ENCODE data around the gene ARRB1. TPM values are rescaled to one million over a fixed set of nuclear protein-coding genes. Genes with fewer than 3 reads are reported as not detected.

Gene ARRB1
- total RNA-seq, 1 experiment from 2014 or later = 90.1 TPM

- no peak for TF ChIP-seq MYBL2 (CRISPR knock-in tag; IDR thresholded peaks at IDR 0.05)
- no peak for TF ChIP-seq ZNF263 (CRISPR knock-in tag; IDR thresholded peaks at IDR 0.05; ENCODE audit: low read depth)
- no peak for TF ChIP-seq NFYB (CRISPR knock-in tag; conservative IDR thresholded peaks at IDR 0.05; ENCODE audit: low read depth)
- no peak for TF ChIP-seq TEAD4 (CRISPR knock-in tag; IDR thresholded peaks at IDR 0.05)
- no peak for TF ChIP-seq FOXP1 (CRISPR knock-in tag; IDR thresholded peaks at IDR 0.05; ENCODE audit: borderline replicate concordance)
- no peak for TF ChIP-seq OVOL2 (CRISPR knock-in tag; IDR thresholded peaks at IDR 0.05; ENCODE audit: borderline replicate concordance)
- TF ChIP-seq E2F5 (CRISPR knock-in tag; IDR thresholded peaks at IDR 0.05) = no peak
- TF ChIP-seq ZNF423 (CRISPR knock-in tag; IDR thresholded peaks at IDR 0.05) = no peak
- no peak for TF ChIP-seq CDX4 (CRISPR knock-in tag; IDR thresholded peaks at IDR 0.05; ENCODE audit: borderline replicate concordance)
- TF ChIP-seq ERG (CRISPR knock-in tag; IDR thresholded peaks at IDR 0.05) = no peak
- TF ChIP-seq NFE2L1 (CRISPR knock-in tag; IDR thresholded peaks at IDR 0.05) = no peak
- no peak for TF ChIP-seq NR1H2 (CRISPR knock-in tag; IDR thresholded peaks at IDR 0.05)
- TF ChIP-seq ETV6 (CRISPR knock-in tag; IDR thresholded peaks at IDR 0.05) = no peak
- no peak for TF ChIP-seq ZBTB21 (CRISPR knock-in tag; IDR thresholded peaks at IDR 0.05; ENCODE audit: borderline replicate concordance)
- no peak for TF ChIP-seq ZNF138 (CRISPR knock-in tag; conservative IDR thresholded peaks at IDR 0.05)
- no peak for TF ChIP-seq KAT7 (CRISPR knock-in tag; IDR thresholded peaks at IDR 0.05; ENCODE audit: borderline replicate concordance)
- no peak for TF ChIP-seq GTF2I (CRISPR knock-in tag; conservative IDR thresholded peaks at IDR 0.05)
- ChIA-PET CTCF (interaction anchor here (0.8 to 1.2 kb wide), 3 partner anchors 13 to 25 kb away, joined by 3 to 6 read pairs (median 4); no protein-coding TSS in a partner anchor), POLR2A (no interaction called here)
- Mint-ChIP-seq H3K36me3 (no peaks in the 10 kb centered on the region), H3K9me3 (no peaks in the 10 kb centered on the region; the same call in 1 of the 2 replicates), H3K4me1 (0 out of 2 replicates have a peak, but pooled peaks cover 2% of the 10 kb centered on the region), H3K4me3 (no peak overlapping the region), H3K27ac (no peak overlapping the region), H3K27me3 (ENCODE audit: low read depth) (peaks cover 2% of the 10 kb centered on the region)
- ATAC-seq (no peak), DNase-seq (ENCODE audit: low spot score) (no peak)
These were observed 122.0 kb downstream of the ARRB1 start for GRCh38 chr11:75229466-75229865.

- ATAC-seq (no peak), DNase-seq (ENCODE audit: low spot score) (no peak)
- ChIA-PET CTCF (interaction anchor here (0.6 to 4.2 kb wide), 7 partner anchors 11 to 85 kb away, joined by 3 to 46 read pairs (median 4); partner anchors contain the start of gene TPBGL), POLR2A (no interaction called here)
- peaks cover 7% of the 10 kb centered on the region; the same call in 1 of the 2 replicates for H3K4me1 Mint-ChIP-seq
- H3K4me3 Mint-ChIP-seq = no peak overlapping the region
- TF ChIP-seq JAZF1 (CRISPR knock-in tag; IDR thresholded peaks at IDR 0.05) (no peak), ATF2 (CRISPR knock-in tag; IDR thresholded peaks at IDR 0.05; ENCODE audit: borderline replicate concordance, low read depth) (no peak), ZNF121 (CRISPR knock-in tag; IDR thresholded peaks at IDR 0.05) (no peak), CTCF (IDR thresholded peaks at IDR 0.05) (no peak), EMX1 (CRISPR knock-in tag; IDR thresholded peaks at IDR 0.05) (no peak), NR2C2 (CRISPR knock-in tag; IDR thresholded peaks at IDR 0.05) (no peak), GTF2I (CRISPR knock-in tag; conservative IDR thresholded peaks at IDR 0.05) (no peak), USF2 (CRISPR knock-in tag; IDR thresholded peaks at IDR 0.05) (no peak)
- no peak overlapping the region for H3K27ac Mint-ChIP-seq
- H3K27me3 Mint-ChIP-seq (ENCODE audit: low read depth) = no peaks in the 10 kb centered on the region; the same call in none of the 2 replicates
- no peaks in the 10 kb centered on the region; the same call in 1 of the 2 replicates for H3K9me3 Mint-ChIP-seq
- no peaks in the 10 kb centered on the region for H3K36me3 Mint-ChIP-seq
These were observed 125.7 kb downstream of the ARRB1 start for GRCh38 chr11:75225794-75226193.
